ENCODE results near the gene SLC29A1. TPM values are rescaled to one million over a fixed set of nuclear protein-coding genes. Genes with fewer than 3 reads are reported as not detected.

The SLC29A1 gene
- total RNA-seq, 1 donor from 2014 or later = 1.8 TPM

DNA sequence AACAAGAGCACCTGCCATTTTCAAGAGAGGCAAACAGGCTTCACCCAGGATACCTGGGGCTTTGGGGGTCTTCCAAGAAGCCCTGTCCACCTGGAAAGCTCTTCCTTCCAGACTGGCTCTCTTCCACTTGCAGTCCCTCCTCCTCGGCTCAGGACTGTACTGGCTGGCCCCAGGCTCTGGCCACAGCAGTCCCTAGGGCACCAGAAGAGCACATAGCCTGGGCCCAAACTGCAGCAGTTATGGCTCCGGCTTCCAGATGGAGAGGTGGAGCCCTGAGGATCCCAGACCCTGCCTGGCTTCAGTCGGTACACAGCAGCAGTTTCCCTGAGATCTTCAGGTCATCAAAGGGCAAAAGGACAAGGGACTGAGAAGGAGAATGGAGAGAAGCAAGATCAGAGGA is 35.5 kb downstream of the SLC29A1 start:
- no peak for DNase-seq (ENCODE audit: low read depth)
- FAIRE-seq = no peak
- Histone ChIP-seq H3K27me3 (ENCODE audit: control insufficient read depth, insufficient read depth, low read length) (no peaks in the 10 kb centered on the region), H3K36me3 (ENCODE audit: control insufficient read depth, insufficient read depth, low read length) (peaks cover 23% of the 10 kb centered on the region), H3K4me3 (ENCODE audit: low read depth, low read length) (no peak overlapping the region)
- no peak for TF ChIP-seq CTCF (IDR thresholded peaks at IDR 0.05; ENCODE audit: insufficient read depth, low read length, severe bottlenecking)

- FAIRE-seq = no peak
- TF ChIP-seq CTCF (IDR thresholded peaks at IDR 0.05; ENCODE audit: insufficient read depth, low read length, severe bottlenecking) = no peak
- no peaks in the 10 kb centered on the region for H3K27me3 ChIP-seq (ENCODE audit: control insufficient read depth, insufficient read depth, low read length)
- H3K4me3 ChIP-seq (ENCODE audit: low read depth, low read length) = no peak overlapping the region
- H3K36me3 ChIP-seq (ENCODE audit: control insufficient read depth, insufficient read depth, low read length) = peaks cover 14% of the 10 kb centered on the region
- DNase-seq (ENCODE audit: low read depth) = no peak
Observed at GRCh38 chr6:44260011-44260410, 36.6 kb downstream of the SLC29A1 start.

- no peaks in the 10 kb centered on the region for H3K27me3 ChIP-seq (ENCODE audit: control insufficient read depth, insufficient read depth, low read length)
- no peak for TF ChIP-seq CTCF (IDR thresholded peaks at IDR 0.05; ENCODE audit: insufficient read depth, low read length, severe bottlenecking)
- no peak overlapping the region for H3K4me3 ChIP-seq (ENCODE audit: low read depth, low read length)
- FAIRE-seq (no peak), DNase-seq (ENCODE audit: low read depth) (no peak)
- H3K36me3 ChIP-seq (ENCODE audit: control insufficient read depth, insufficient read depth, low read length) = peaks cover 12% of the 10 kb centered on the region
Observed at GRCh38 chr6:44260451-44261297, 37.3 kb downstream of the SLC29A1 start.

- H3K27me3 ChIP-seq (ENCODE audit: control insufficient read depth, insufficient read depth, low read length) = peaks cover under 1% of the 10 kb centered on the region
- H3K36me3 ChIP-seq (ENCODE audit: control insufficient read depth, insufficient read depth, low read length) = peaks cover 12% of the 10 kb centered on the region
- FAIRE-seq = no peak
- no peak for TF ChIP-seq CTCF (IDR thresholded peaks at IDR 0.05; ENCODE audit: insufficient read depth, low read length, severe bottlenecking)
- H3K4me3 ChIP-seq (ENCODE audit: low read depth, low read length) = no peak overlapping the region
- DNase-seq (ENCODE audit: low read depth) = no peak
Observed at GRCh38 chr6:44261581-44261980, 38.2 kb downstream of the SLC29A1 start.

DNA sequence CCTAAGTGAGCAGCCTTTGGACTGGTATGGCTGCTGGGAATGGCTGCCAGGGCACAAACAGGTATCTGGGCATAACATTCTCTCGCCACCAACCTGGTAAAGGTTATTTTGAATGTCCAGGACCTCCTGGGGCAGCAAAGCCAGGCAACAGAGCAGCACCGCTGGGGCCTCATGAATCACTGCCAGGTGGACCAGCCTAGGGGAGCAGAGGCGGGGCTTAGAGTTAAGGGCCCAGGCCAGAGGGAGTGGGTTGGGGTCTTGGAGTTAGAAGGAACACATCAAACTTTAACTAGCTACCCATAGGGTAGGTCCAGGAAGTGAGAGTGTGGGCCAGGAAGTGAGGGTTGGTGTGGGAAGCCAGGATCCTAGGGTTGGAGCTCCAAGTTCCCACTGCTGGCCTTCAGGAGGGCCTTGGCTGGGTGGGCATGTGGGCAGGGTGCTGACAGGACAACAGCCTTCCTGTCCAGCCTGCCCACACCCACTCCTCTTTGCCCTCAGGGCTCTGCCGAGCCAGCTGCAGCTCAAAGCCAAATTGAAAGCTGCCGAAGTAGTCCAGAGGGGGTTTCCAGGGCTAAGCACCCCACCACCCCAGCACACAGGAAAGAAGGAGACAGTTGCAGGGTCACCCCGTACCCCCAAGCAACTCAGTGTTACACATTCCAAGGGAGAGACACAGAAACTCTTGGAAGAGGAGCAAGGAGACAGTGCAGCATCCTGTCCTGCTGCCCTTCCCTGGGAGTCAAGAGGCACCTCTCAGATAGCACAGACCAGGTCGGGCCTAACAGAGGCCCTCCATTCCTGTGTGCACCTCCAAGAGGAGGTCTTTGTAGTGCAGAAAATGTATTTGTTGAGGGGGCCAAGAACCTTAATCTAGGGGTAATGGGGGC is 39.3 kb downstream of the SLC29A1 start:
- peaks cover 12% of the 10 kb centered on the region for H3K36me3 ChIP-seq (ENCODE audit: control insufficient read depth, insufficient read depth, low read length)
- no peak overlapping the region for H3K4me3 ChIP-seq (ENCODE audit: low read depth, low read length)
- no peak for FAIRE-seq

More for the DNA sequence above, 39.3 kb downstream of the SLC29A1 start:
- no peak for DNase-seq (ENCODE audit: low read depth)
- peaks cover 2% of the 10 kb centered on the region for H3K27me3 ChIP-seq (ENCODE audit: control insufficient read depth, insufficient read depth, low read length)
- TF ChIP-seq CTCF (IDR thresholded peaks at IDR 0.05; ENCODE audit: insufficient read depth, low read length, severe bottlenecking) = no peak
